ENCODE results near the gene MAFG. TPM values are rescaled to one million over a fixed set of nuclear protein-coding genes. Genes with fewer than 3 reads are reported as not detected.
A peak's percentile ranks its signal among the peaks of the same experiment; 100 is the strongest.

MAFG gene
- total and polyA plus RNA-seq, 2 of the 13 experiments (the other 11 are each of a cell fraction or from before 2014, with no cell fraction given): 14.5 to 20.0 TPM

GRCh38 chr17:81955058-81955681, 27.6 kb upstream of the MAFG start (continued):
- TF ChIP-seq, protein P1, sequence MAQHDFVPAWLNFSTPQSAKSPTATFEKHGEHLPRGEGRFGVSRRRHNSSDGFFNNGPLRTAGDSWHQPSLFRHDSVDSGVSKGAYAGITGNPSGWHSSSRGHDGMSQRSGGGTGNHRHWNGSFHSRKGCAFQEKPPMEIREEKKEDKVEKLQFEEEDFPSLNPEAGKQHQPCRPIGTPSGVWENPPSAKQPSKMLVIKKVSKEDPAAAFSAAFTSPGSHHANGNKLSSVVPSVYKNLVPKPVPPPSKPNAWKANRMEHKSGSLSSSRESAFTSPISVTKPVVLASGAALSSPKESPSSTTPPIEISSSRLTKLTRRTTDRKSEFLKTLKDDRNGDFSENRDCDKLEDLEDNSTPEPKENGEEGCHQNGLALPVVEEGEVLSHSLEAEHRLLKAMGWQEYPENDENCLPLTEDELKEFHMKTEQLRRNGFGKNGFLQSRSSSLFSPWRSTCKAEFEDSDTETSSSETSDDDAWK (CRISPR knock-in tag; IDR thresholded peaks at IDR 0.05): no peak
- no peak for TF ChIP-seq SP5 (CRISPR knock-in tag; IDR thresholded peaks at IDR 0.05; ENCODE audit: borderline replicate concordance, low read depth)
- 0 out of 2 replicates have a peak, but pooled peaks have one; percentile 39 for TF ChIP-seq HNRNPL (IDR thresholded peaks at IDR 0.05; ENCODE audit: low read depth, low read length)
- TF ChIP-seq ZNF382 (CRISPR knock-in tag; IDR thresholded peaks at IDR 0.05; ENCODE audit: borderline replicate concordance): no peak

DNA sequence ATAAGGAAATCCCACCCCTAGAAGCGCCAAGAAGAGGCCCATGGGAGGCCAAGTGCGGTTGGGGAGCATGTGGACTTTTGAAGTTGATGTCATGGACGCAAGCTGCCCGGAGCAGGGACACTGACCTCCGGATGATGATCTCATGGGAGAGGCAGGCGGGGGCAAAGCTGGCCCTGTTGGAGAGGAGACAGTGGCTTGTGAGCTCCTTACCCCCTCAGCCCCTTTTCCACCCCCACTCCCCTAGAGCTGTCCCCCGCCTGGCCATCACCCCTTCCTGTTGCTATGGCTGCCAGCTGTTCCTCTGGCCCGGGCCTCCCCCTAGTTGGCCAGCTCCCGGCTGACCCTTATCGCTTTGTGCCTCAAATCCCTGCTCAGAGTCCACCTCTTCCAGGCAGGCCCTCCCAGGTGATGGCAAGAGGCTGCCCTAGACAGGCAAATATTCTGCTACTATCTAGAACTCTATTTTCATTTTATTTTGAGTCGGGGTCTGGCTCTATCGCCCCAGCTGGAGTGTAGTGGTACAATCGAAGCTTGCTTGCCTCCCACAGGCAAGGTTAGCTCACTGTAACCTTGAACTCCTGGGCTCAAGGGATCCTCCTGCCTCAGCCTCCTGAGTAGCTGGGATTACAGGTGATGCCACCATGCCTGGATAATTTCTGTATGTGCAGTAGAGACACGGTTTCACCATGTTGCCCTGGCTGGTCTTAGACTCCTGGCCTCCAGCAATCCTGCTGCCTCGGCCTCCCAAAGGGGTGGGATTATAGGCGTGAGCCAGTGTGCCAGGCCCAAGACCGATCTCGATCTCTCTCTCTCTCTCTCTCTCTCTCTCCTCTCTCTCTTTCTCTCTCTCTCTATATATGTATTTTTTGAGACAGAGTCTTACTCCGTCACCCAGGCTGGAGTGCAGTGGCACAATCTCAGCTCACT, 26.9 kb upstream of the MAFG start:
- H3K4me3 ChIP-seq (replicated peaks in 1 of 3; ENCODE audit: insufficient read depth in 1 of 3, low read depth in 2 of 3, low read length in 3 of 3): no peak overlapping the region
- POLR2A ChIA-PET: interaction anchor here (0.9 to 9.7 kb wide), 20 partner anchors 8 to 103 kb away, joined by 3 to 136 read pairs (median 10); partner anchors contain the start of genes CENPX, DCXR, LRRC45 and MAFG
- DNase-seq (ENCODE audit: low spot score) (no peak), ATAC-seq (peak; percentile 4; the same call in 2 of the 3 replicates), FAIRE-seq (no peak)
- no peaks in the 10 kb centered on the region for H3K9me3 ChIP-seq (ENCODE audit: low read length)
- H3K79me2 ChIP-seq (ENCODE audit: insufficient read depth, low read length): peaks cover 29% of the 10 kb centered on the region
- intact Hi-C loops (cut with micrococcal nuclease; ENCODE audit: unreplicated experiment) (no loop called here), in situ Hi-C loops (cut with HindIII; ENCODE audit: extremely low pct_ligation_motif_present, low pct_unique_long_range_greater_than_20kb) (loop anchor here (5.0 kb wide), 2 partner anchors 43 to 68 kb away; partner anchors contain the start of genes CENPX and LRRC45)
- BruUV-seq (replicated peaks): no TSS peak
- 0 out of 2 replicates have a peak overlapping the region, but pooled peaks have one; percentile 23 for H3K9ac ChIP-seq (ENCODE audit: insufficient read depth, low read depth, low read length)
- WGBS (ENCODE audit: low lambda C conversion rate): 79% methylated on average over 19 of the region's 19 CpGs
- H3K4me2 ChIP-seq (ENCODE audit: low read depth, low read length): no peak overlapping the region
- peaks cover 24% of the 10 kb centered on the region for H4K20me1 ChIP-seq (ENCODE audit: insufficient read depth, low read length)
- H3K27ac ChIP-seq (ENCODE audit: extremely low read length, insufficient read depth, low read length): peak overlapping the region; percentile 23
- CTCF ChIA-PET (ENCODE audit: low intra/inter-chr PET ratio, low total read pairs): interaction anchor here (1.4 kb wide), 1 partner anchor 67 kb away, joined by 4 read pairs; no protein-coding TSS in a partner anchor
- peaks cover 67% of the 10 kb centered on the region for H3K4me1 ChIP-seq (ENCODE audit: insufficient read depth, low read length)
- no peak overlapping the region for H2AFZ ChIP-seq (ENCODE audit: low read length)
- H3K27me3 ChIP-seq (ENCODE audit: control insufficient read depth in 1 of 2, insufficient read depth in 2 of 2, low read length in 2 of 2): no peaks in the 10 kb centered on the region; a peak in 1 of 5 replicates
- H3K36me3 ChIP-seq (replicated peaks in 1 of 2; ENCODE audit: control insufficient read depth in 1 of 2, insufficient read depth in 2 of 2, low read length in 2 of 2): peaks cover 33 to 55% of the 10 kb centered on the region in 2 experiments
- TF ChIP-seq, protein P2, sequence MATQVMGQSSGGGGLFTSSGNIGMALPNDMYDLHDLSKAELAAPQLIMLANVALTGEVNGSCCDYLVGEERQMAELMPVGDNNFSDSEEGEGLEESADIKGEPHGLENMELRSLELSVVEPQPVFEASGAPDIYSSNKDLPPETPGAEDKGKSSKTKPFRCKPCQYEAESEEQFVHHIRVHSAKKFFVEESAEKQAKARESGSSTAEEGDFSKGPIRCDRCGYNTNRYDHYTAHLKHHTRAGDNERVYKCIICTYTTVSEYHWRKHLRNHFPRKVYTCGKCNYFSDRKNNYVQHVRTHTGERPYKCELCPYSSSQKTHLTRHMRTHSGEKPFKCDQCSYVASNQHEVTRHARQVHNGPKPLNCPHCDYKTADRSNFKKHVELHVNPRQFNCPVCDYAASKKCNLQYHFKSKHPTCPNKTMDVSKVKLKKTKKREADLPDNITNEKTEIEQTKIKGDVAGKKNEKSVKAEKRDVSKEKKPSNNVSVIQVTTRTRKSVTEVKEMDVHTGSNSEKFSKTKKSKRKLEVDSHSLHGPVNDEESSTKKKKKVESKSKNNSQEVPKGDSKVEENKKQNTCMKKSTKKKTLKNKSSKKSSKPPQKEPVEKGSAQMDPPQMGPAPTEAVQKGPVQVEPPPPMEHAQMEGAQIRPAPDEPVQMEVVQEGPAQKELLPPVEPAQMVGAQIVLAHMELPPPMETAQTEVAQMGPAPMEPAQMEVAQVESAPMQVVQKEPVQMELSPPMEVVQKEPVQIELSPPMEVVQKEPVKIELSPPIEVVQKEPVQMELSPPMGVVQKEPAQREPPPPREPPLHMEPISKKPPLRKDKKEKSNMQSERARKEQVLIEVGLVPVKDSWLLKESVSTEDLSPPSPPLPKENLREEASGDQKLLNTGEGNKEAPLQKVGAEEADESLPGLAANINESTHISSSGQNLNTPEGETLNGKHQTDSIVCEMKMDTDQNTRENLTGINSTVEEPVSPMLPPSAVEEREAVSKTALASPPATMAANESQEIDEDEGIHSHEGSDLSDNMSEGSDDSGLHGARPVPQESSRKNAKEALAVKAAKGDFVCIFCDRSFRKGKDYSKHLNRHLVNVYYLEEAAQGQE (IDR thresholded peaks at IDR 0.05; ENCODE audit: borderline replicate concordance in 1 of 2, low read depth in 1 of 2, low read length in 2 of 2): no peak
- TF ChIP-seq RNF2 (conservative IDR thresholded peaks at IDR 0.05; ENCODE audit: low read depth) (no peak), POLR2AphosphoS2 (IDR thresholded peaks at IDR 0.05; ENCODE audit: low read depth, low read length) (no peak), ZNF552 (CRISPR knock-in tag; IDR thresholded peaks at IDR 0.05; ENCODE audit: borderline replicate concordance) (no peak), TGIF2 (CRISPR knock-in tag; IDR thresholded peaks at IDR 0.05) (0 out of 2 replicates have a peak, but pooled peaks have one; percentile 42), ZNF225 (CRISPR knock-in tag; IDR thresholded peaks at IDR 0.05) (no peak), MED8 (CRISPR knock-in tag; IDR thresholded peaks at IDR 0.05; ENCODE audit: insufficient replicate concordance) (no peak), MEF2D (CRISPR knock-in tag; IDR thresholded peaks at IDR 0.05) (no peak), MEIS2 (CRISPR knock-in tag; IDR thresholded peaks at IDR 0.05) (no peak), HDAC2 (CRISPR knock-in tag; IDR thresholded peaks at IDR 0.05) (no peak)

All from HepG2 (cell line).